ENCODE data around the gene FCN3.

GRCh38 chr1:27321813-27322568, 52.6 kb downstream of the FCN3 start, which contains the start of gene TMEM222:
- TF ChIP-seq CTCF (IDR thresholded peaks at IDR 0.05): peak in 2 of 3 donors; percentile 56 to 66
- TF ChIP-seq EP300 (IDR thresholded peaks at IDR 0.05): peak; percentile 35
- TF ChIP-seq POLR2A (IDR thresholded peaks at IDR 0.05): no peak

Data from ovary (tissue), 3 donors.